BLaER1 (cell line): ENCODE results near the gene TEX10.

ENCODE experiments used
- H3K27ac ChIP-seq: shearing (Covaris generic); formaldehyde crosslinking; 2 replicates; pipeline ENCODE4 v1.8.1; 2022
- H3K27me3 ChIP-seq: shearing (Covaris generic); formaldehyde crosslinking; 2 replicates; pipeline ENCODE4 v1.8.1; 2022
- H3K36me3 ChIP-seq: shearing (Covaris generic); formaldehyde crosslinking; 2 replicates; pipeline ENCODE4 v1.8.1; 2022
- H3K4me1 ChIP-seq: shearing (Covaris generic); formaldehyde crosslinking; 2 replicates; pipeline ENCODE4 v1.8.1; 2022
- H3K4me2 ChIP-seq: shearing (Covaris generic); formaldehyde crosslinking; 2 replicates; pipeline ENCODE4 v1.8.1; 2022
- H3K4me3 ChIP-seq: shearing (Covaris generic); formaldehyde crosslinking; 2 replicates; pipeline ENCODE4 v1.8.1; 2022
- H3K9ac ChIP-seq: shearing (Covaris generic); formaldehyde crosslinking; 2 replicates; pipeline ENCODE4 v1.8.1; 2022
- H3K9me3 ChIP-seq: shearing (Covaris generic); formaldehyde crosslinking; 2 replicates; pipeline ENCODE4 v1.8.1; 2022
- H4K20me1 ChIP-seq: shearing (Covaris generic); formaldehyde crosslinking; 2 replicates; pipeline ENCODE4 v1.8.1; 2022
- Cebpa-rat ChIP-seq: shearing (Covaris generic); IDR thresholded peaks from 2 replicates; pipeline ENCODE4 v1.8.1; 2022

Gene TEX10

GRCh38 chr9:100309992-100310391, 42.8 kb downstream of the TEX10 start:
- Histone ChIP-seq H3K27ac (no peak overlapping the region), H3K9me3 (0 out of 2 replicates have a peak, but pooled peaks cover 7% of the 10 kb centered on the region), H3K4me2 (no peak overlapping the region), H3K4me1 (no peaks in the 10 kb centered on the region), H4K20me1 (peaks cover 76% of the 10 kb centered on the region), H3K4me3 (no peak overlapping the region), H3K9ac (no peak overlapping the region), H3K36me3 (peaks cover 97% of the 10 kb centered on the region), H3K27me3 (no peaks in the 10 kb centered on the region)
- TF ChIP-seq Cebpa-rat, result no peak

GRCh38 chr9:100308965-100309564, 43.7 kb downstream of the TEX10 start:
- H3K27ac ChIP-seq, result no peak overlapping the region
- no peak overlapping the region for H3K4me3 ChIP-seq
- H3K9me3 ChIP-seq, result 0 out of 2 replicates have a peak, but pooled peaks cover 5% of the 10 kb centered on the region
- no peaks in the 10 kb centered on the region for H3K27me3 ChIP-seq
- H4K20me1 ChIP-seq, result peaks cover 85% of the 10 kb centered on the region
- H3K4me2 ChIP-seq, result no peak overlapping the region
- H3K9ac ChIP-seq, result no peak overlapping the region
- peaks cover 97% of the 10 kb centered on the region for H3K36me3 ChIP-seq
- H3K4me1 ChIP-seq, result no peaks in the 10 kb centered on the region
- no peak for TF ChIP-seq Cebpa-rat

- Histone ChIP-seq H3K4me2 (no peak overlapping the region), H3K9ac (no peak overlapping the region), H4K20me1 (peaks cover 96% of the 10 kb centered on the region), H3K4me3 (no peak overlapping the region), H3K27ac (no peak overlapping the region), H3K27me3 (no peaks in the 10 kb centered on the region), H3K9me3 (no peaks in the 10 kb centered on the region), H3K4me1 (no peaks in the 10 kb centered on the region), H3K36me3 (peaks cover 97% of the 10 kb centered on the region)
- no peak for TF ChIP-seq Cebpa-rat
Observed at GRCh38 chr9:100307080-100307479, 45.7 kb downstream of the TEX10 start.

DNA sequence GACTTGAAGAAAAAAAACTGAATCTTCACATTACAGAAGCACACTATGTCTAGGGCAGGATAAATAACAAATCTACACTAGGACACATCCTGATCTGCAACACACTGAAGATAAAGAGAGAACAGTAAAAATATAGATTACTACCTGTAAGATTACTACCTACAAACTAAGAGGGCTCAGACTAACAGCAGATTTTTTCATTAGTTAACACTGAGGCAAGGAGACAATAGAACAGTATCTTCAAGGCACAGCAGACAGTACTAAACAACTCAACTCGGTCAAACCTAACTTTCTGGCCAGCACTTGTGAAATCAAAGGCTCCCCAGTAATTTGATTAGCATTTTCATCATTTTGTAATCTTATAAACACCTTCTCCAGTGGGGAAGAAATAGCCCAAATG, 46.5 kb downstream of the TEX10 start:
- Histone ChIP-seq H3K9ac (no peak overlapping the region), H3K36me3 (peaks cover 97% of the 10 kb centered on the region), H4K20me1 (peaks cover 98% of the 10 kb centered on the region), H3K27ac (no peak overlapping the region), H3K4me3 (no peak overlapping the region), H3K9me3 (no peaks in the 10 kb centered on the region), H3K4me1 (no peaks in the 10 kb centered on the region), H3K4me2 (no peak overlapping the region), H3K27me3 (no peaks in the 10 kb centered on the region)
- no peak for TF ChIP-seq Cebpa-rat

DNA sequence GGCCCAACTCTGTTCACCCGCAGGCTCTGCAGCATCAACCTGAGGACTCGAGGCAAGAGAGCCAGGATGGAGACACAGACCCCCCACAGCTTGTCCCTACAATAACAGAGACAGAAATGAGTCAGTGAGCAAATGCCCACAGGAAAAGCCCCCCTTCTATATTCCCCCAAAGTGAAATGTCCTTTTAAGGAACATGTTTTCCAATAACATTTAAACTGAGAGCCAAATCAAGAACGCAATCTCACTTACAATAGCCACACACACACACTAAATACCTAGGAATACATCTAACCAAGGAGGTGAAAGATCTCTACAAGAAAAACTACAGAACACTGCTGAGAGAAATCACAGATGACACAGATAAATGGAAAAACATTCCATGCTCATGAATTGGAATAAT, 49.0 kb downstream of the TEX10 start:
- Histone ChIP-seq H3K4me1 (no peaks in the 10 kb centered on the region), H3K36me3 (peaks cover 97% of the 10 kb centered on the region), H3K4me2 (no peak overlapping the region), H4K20me1 (peaks cover 83% of the 10 kb centered on the region), H3K4me3 (no peak overlapping the region), H3K9ac (no peak overlapping the region), H3K27me3 (no peaks in the 10 kb centered on the region), H3K27ac (no peak overlapping the region), H3K9me3 (no peaks in the 10 kb centered on the region)
- TF ChIP-seq Cebpa-rat, result no peak

- H3K4me2 ChIP-seq, result no peak overlapping the region
- no peak overlapping the region for H3K4me3 ChIP-seq
- no peaks in the 10 kb centered on the region for H3K9me3 ChIP-seq
- peaks cover 67% of the 10 kb centered on the region for H4K20me1 ChIP-seq
- H3K27ac ChIP-seq, result no peak overlapping the region
- no peaks in the 10 kb centered on the region for H3K4me1 ChIP-seq
- peaks cover 100% of the 10 kb centered on the region for H3K36me3 ChIP-seq
- H3K9ac ChIP-seq, result no peak overlapping the region
- no peaks in the 10 kb centered on the region for H3K27me3 ChIP-seq
- TF ChIP-seq Cebpa-rat, result no peak
Observed at GRCh38 chr9:100298378-100298777, 54.4 kb downstream of the TEX10 start.

- Histone ChIP-seq H3K27me3 (no peaks in the 10 kb centered on the region), H4K20me1 (peaks cover 49% of the 10 kb centered on the region), H3K9me3 (no peaks in the 10 kb centered on the region), H3K9ac (no peak overlapping the region), H3K36me3 (peaks cover 100% of the 10 kb centered on the region), H3K4me1 (no peaks in the 10 kb centered on the region), H3K4me3 (no peak overlapping the region), H3K4me2 (no peak overlapping the region), H3K27ac (no peak overlapping the region)
- no peak for TF ChIP-seq Cebpa-rat
Observed at GRCh38 chr9:100296407-100296806, 56.3 kb downstream of the TEX10 start.

DNA sequence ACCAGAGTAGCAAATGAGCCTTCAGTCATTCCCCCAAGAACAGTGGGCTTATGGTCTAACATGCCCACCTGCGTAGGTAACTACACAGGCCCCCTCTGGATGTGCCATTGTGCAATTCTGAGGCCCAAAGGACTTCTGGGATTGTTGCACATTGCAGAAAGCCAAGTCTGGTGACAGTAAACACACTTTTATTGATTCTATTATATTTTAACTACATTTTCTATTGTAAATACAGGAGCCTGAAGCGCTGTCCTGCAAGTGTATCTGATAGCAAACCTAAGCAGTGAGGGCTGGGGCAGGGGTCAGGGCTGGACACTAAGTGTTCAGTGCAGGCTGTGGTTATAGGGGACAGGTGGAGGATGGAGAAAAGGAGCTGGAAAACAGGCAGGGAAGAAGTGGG, 57.5 kb downstream of the TEX10 start:
- no peak for TF ChIP-seq Cebpa-rat
- H3K4me1 ChIP-seq, result no peaks in the 10 kb centered on the region
- peaks cover 37% of the 10 kb centered on the region for H4K20me1 ChIP-seq
- peaks cover 100% of the 10 kb centered on the region for H3K36me3 ChIP-seq
- H3K9me3 ChIP-seq, result peaks cover 3% of the 10 kb centered on the region
- H3K27ac ChIP-seq, result no peak overlapping the region
- H3K27me3 ChIP-seq, result no peaks in the 10 kb centered on the region
- H3K4me2 ChIP-seq, result no peak overlapping the region
- H3K4me3 ChIP-seq, result no peak overlapping the region
- no peak overlapping the region for H3K9ac ChIP-seq

- no peak for TF ChIP-seq Cebpa-rat
- Histone ChIP-seq H3K4me3 (no peak overlapping the region), H4K20me1 (peaks cover 37% of the 10 kb centered on the region), H3K9ac (no peak overlapping the region), H3K4me1 (no peaks in the 10 kb centered on the region), H3K9me3 (peaks cover 3% of the 10 kb centered on the region), H3K4me2 (no peak overlapping the region), H3K27me3 (no peaks in the 10 kb centered on the region), H3K27ac (no peak overlapping the region), H3K36me3 (peaks cover 100% of the 10 kb centered on the region)
Observed at GRCh38 chr9:100294806-100295205, 57.9 kb downstream of the TEX10 start.

DNA sequence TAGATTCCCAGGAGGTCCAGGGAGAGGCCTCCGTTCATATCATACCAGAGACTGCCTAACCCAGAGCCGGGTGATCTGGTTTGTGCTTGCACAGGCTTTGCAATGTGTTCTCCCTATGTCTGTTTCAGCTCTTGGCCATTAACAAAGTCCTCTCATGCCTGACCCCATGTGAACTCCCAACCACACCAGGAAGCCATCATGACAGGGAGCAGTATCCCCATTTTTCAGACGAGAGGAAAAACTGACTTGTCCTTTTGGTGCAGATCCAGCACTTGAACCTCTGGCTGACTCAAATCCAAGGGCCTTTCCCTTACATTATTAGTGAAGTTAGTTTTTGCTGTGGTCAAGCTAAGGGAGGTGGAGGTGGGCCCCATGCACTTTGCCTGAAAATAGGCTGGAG, 58.4 kb downstream of the TEX10 start:
- Histone ChIP-seq H3K4me2 (no peak overlapping the region), H3K4me3 (no peak overlapping the region), H3K9me3 (peaks cover 7% of the 10 kb centered on the region), H3K9ac (no peak overlapping the region), H4K20me1 (peaks cover 37% of the 10 kb centered on the region), H3K27ac (no peak overlapping the region), H3K27me3 (no peaks in the 10 kb centered on the region), H3K4me1 (no peaks in the 10 kb centered on the region), H3K36me3 (peaks cover 100% of the 10 kb centered on the region)
- no peak for TF ChIP-seq Cebpa-rat

DNA sequence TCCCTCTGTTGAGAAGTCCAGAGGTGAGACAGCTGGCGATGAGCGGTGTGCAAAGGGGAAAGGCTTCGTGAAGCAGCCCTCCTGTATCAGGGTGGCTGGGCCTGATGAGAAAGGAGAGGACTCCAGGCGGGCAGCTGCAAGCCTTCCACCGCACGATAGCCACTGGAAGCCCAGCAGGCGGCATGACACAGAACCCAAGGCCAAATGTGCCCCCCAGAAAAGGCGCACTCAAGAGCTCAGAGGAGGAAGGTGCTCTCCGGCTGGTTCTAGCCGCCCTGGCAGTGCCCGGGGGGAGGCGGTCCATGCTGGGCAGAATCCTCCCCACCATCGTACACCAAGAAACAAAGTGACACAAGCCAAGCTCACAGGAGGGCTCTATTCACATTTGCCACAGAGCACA, 60.3 kb downstream of the TEX10 start:
- Histone ChIP-seq H3K4me1 (peaks cover 5% of the 10 kb centered on the region), H3K4me2 (no peak overlapping the region), H3K27ac (no peak overlapping the region), H3K4me3 (no peak overlapping the region), H3K27me3 (no peaks in the 10 kb centered on the region), H3K9ac (no peak overlapping the region), H4K20me1 (peaks cover 35% of the 10 kb centered on the region), H3K9me3 (peaks cover 25% of the 10 kb centered on the region), H3K36me3 (peaks cover 100% of the 10 kb centered on the region)
- TF ChIP-seq Cebpa-rat, result no peak
